ENCODE measurements around the gene CAMSAP1.
"Not testable (repeated sequence)": the region's sequence is repeated elsewhere in the genome, so short reads cannot be mapped to it uniquely, and the experiment has no call there.

CAMSAP1 gene

GRCh38 chr9:135950135-135950682, 42.9 kb upstream of the CAMSAP1 start:
- no peak overlapping the region for H3K27ac ChIP-seq
- TF ChIP-seq CTCF (conservative IDR thresholded peaks at IDR 0.05) = no peak
- no peak for TF ChIP-seq ZFX (IDR thresholded peaks at IDR 0.05)

- H3K27ac ChIP-seq = no peak overlapping the region
- TF ChIP-seq CTCF (conservative IDR thresholded peaks at IDR 0.05) (no peak), ZFX (IDR thresholded peaks at IDR 0.05) (no peak)
Observed at GRCh38 chr9:135949501-135950134, 42.3 kb upstream of the CAMSAP1 start.

GRCh38 chr9:135948968-135949367, 41.6 kb upstream of the CAMSAP1 start:
- no peak for TF ChIP-seq ZFX (IDR thresholded peaks at IDR 0.05)
- TF ChIP-seq CTCF (conservative IDR thresholded peaks at IDR 0.05) = no peak
- no peak overlapping the region for H3K27ac ChIP-seq

- no peak for TF ChIP-seq CTCF (conservative IDR thresholded peaks at IDR 0.05)
- TF ChIP-seq ZFX (IDR thresholded peaks at IDR 0.05) = no peak
- H3K27ac ChIP-seq = no peak overlapping the region
Observed at GRCh38 chr9:135948446-135948845, 41.1 kb upstream of the CAMSAP1 start.

- H3K27ac ChIP-seq = no peak overlapping the region
- TF ChIP-seq CTCF (conservative IDR thresholded peaks at IDR 0.05) = no peak
- no peak for TF ChIP-seq ZFX (IDR thresholded peaks at IDR 0.05)
Observed at GRCh38 chr9:135947582-135947981, 40.2 kb upstream of the CAMSAP1 start.

GRCh38 chr9:135947105-135947504, 39.8 kb upstream of the CAMSAP1 start:
- H3K27ac ChIP-seq = not testable (repeated sequence)

GRCh38 chr9:135946392-135946994, 39.1 kb upstream of the CAMSAP1 start:
- H3K27ac ChIP-seq = no peak overlapping the region
- TF ChIP-seq ZFX (IDR thresholded peaks at IDR 0.05) (no peak), CTCF (conservative IDR thresholded peaks at IDR 0.05) (no peak)

GRCh38 chr9:135945969-135946368, 38.6 kb upstream of the CAMSAP1 start:
- no peak for TF ChIP-seq ZFX (IDR thresholded peaks at IDR 0.05)
- no peak for TF ChIP-seq CTCF (conservative IDR thresholded peaks at IDR 0.05)
- H3K27ac ChIP-seq = no peak overlapping the region

Measured in C4-2B (cell line).